HG02610 (cell line): ENCODE data around the gene GLI3.

Source experiments
- ATAC-seq: cut with Tn5 transposase; IDR thresholded peaks from one replicate; pipeline ENCODE4 v1.9.1; 2021; ENCODE audit warnings: mild to moderate bottlenecking, moderate library complexity; ENCODE audit not compliant: unreplicated experiment

The GLI3 gene

GRCh38 chr7:42049761-42050160 is 187.2 kb downstream of the GLI3 start:
- no peak for ATAC-seq

GRCh38 chr7:42046483-42046882 is 190.5 kb downstream of the GLI3 start:
- no peak for ATAC-seq

- ATAC-seq = no peak
These were observed 191.0 kb downstream of the GLI3 start for GRCh38 chr7:42045961-42046360.

GRCh38 chr7:42039921-42040320 is 197.1 kb downstream of the GLI3 start:
- ATAC-seq = no peak

- ATAC-seq = no peak
These were observed 201.8 kb downstream of the GLI3 start for GRCh38 chr7:42035210-42035609.

- no peak for ATAC-seq
These were observed 203.5 kb downstream of the GLI3 start for GRCh38 chr7:42033480-42033879.

- ATAC-seq = no peak
These were observed 207.6 kb downstream of the GLI3 start for GRCh38 chr7:42029405-42029804.

GRCh38 chr7:42027521-42027920 is 209.5 kb downstream of the GLI3 start:
- ATAC-seq = no peak

- no peak for ATAC-seq
These were observed 210.3 kb downstream of the GLI3 start for GRCh38 chr7:42026622-42027197.

GRCh38 chr7:42025635-42026375 is 211.2 kb downstream of the GLI3 start:
- no peak for ATAC-seq

- no peak for ATAC-seq
These were observed 212.5 kb downstream of the GLI3 start for GRCh38 chr7:42024537-42024936.

GRCh38 chr7:42023262-42023661 is 213.7 kb downstream of the GLI3 start:
- no peak for ATAC-seq

GRCh38 chr7:42022791-42023190 is 214.2 kb downstream of the GLI3 start:
- no peak for ATAC-seq

- no peak for ATAC-seq
These were observed 215.0 kb downstream of the GLI3 start for GRCh38 chr7:42022056-42022455.

- ATAC-seq = no peak
These were observed 215.4 kb downstream of the GLI3 start for GRCh38 chr7:42021631-42022030.

- no peak for ATAC-seq
These were observed 216.9 kb downstream of the GLI3 start for GRCh38 chr7:42020061-42020460.

GRCh38 chr7:42017349-42017986 is 219.5 kb downstream of the GLI3 start:
- ATAC-seq = no peak

GRCh38 chr7:42016517-42016916 is 220.5 kb downstream of the GLI3 start:
- no peak for ATAC-seq

GRCh38 chr7:42014625-42015618 is 222.1 kb downstream of the GLI3 start:
- ATAC-seq = no peak

- ATAC-seq = no peak
These were observed 224.1 kb downstream of the GLI3 start for GRCh38 chr7:42012786-42013360.

- ATAC-seq = no peak
These were observed 224.7 kb downstream of the GLI3 start for GRCh38 chr7:42012313-42012712.
